ENCODE measurements around the gene LRRK2.
"Not testable (repeated sequence)": the region's sequence is repeated elsewhere in the genome, so short reads cannot be mapped to it uniquely, and the experiment has no call there.

The LRRK2 gene

GRCh38 chr12:40250652-40251051 is 25.9 kb downstream of the LRRK2 start:
- DNase-seq: not testable (repeated sequence)

DNA sequence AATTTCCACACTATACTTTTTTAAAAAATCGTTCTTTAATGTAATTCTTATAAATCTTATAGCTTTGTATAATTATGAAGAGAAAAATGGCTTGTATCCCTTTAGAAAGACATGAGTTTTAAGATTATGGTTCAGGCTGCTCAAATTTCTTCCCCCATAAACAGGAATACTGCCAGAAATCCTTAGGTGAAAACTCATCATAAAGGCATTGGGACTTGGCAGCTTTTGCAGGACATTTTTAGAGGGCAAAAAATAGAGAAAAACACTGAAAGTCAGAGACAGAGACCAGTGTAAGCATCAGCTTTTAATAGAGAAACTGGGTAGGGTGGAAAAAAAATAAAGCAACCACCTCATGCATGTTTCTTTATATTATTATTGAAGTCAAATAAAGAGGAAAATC is 29.1 kb downstream of the LRRK2 start:
- no peak for DNase-seq

DNA sequence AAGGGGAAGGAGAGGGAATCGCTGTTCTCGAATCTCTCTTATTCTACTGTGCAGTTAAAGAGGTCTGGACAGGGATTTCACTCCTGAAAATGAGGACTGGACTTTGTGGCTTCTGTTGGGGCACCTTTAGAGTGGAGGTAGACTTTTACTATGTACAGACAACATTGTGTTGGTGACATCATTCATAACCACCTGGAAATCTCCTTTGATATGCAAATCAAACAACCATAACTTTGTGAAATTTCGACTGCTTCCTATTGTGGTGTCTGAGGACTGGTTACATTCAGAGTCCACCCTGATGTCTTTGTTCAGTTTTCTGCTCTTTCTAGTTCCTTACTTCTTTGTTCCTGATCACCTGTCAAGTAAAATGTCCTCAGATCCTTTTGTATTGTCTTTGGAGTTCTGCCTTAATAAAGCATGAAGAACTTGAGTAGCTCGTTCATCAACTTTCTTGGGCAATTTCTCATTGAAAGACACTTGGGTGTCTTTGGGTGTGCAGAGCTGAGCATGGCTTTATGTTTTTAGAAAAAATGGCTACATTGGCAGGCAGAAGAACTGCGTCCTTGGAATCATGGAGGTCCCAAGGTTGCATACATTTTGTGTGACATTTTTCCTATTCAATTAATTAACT is 29.8 kb downstream of the LRRK2 start:
- DNase-seq: no peak

GRCh38 chr12:40258371-40258770 is 33.6 kb downstream of the LRRK2 start:
- no peak for DNase-seq

DNA sequence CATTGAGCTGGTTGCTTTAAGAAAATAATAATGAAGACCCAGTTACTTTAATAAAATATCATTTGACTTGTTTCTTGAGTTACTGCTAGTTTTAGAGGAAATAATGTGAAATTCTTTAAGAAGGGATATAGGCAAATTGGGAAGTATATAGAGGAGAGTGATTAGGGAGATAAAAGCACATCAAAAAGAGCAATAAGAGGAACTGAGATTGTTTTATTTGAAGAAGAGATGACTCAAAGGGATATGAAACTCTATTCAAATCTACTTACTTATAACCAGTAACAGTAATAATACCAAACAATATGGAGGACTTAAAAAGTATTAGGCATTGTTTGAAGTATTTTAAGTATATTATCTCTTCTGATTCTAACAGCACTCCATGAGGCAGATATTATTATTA is 37.1 kb downstream of the LRRK2 start:
- DNase-seq: no peak

- no peak for DNase-seq
These were observed 37.9 kb downstream of the LRRK2 start for GRCh38 chr12:40262657-40263056.

DNA sequence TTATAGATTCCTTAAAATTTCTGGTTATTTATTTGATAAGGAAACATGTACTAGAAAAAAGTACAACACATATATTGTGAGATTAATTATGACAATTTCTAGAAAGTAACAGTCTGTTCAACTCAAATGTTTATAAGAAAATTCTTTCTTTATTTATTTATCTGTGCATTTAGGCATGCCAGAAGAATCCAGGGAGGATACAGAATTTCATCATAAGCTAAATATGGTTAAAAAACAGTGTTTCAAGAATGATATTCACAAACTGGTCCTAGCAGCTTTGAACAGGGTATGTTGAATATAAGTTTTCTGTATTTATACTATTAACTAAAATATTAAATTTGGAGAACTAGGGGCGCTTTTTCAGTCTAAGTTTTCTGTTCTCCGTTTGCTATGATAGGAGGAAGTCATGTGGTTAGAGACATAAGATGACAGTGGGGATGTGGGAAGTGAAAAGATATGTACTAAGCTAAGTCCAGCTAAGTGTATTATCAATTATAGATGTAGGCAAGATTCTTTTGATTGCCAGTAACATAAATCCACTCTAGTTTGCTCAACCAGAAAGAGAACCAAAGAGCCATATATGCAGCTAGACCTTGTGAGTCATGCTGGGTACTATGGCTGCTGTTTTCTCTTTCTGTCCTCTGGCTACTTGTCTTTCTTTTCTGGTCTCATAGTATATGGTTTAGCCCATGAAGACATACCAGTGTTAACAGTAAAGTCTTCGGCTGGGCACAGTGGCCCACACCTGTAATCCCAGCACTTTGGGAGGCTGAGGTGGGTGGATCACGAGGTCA is 39.0 kb downstream of the LRRK2 start:
- no peak for DNase-seq

DNA sequence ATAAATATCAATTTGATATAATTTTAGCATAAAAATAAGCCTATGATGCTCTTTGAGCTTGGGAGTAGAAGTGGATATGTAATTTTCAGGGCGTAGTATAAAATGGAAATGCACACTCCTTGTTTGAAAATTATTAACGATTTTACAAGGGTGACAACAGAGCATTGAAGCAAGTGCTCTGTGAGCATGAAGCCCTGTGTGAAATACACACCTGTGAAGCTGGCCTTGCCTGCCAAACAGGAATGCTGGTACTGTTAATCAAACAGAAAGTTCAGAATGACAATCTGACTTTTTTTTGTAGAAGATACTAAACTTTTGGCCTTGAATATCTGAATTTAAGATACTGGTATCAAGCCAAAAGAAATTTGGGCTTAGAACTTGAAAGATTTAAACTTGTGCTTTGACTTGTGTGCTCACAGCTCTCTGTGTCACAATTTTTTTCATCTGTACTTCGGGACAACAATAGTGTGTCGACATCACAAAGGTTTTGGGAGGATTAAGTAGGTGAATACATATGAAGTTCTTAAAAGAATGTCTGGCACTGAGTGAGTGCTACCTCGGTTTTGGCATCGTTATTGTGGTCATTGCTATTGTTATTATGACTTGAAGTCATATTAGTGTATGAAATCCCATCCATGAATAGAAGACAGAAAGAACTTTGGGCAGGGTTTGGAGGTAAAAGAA is 47.3 kb downstream of the LRRK2 start:
- DNase-seq: no peak

GRCh38 chr12:40281791-40282364 is 57.1 kb downstream of the LRRK2 start:
- no peak for DNase-seq

- no peak for DNase-seq
These were observed 61.8 kb downstream of the LRRK2 start for GRCh38 chr12:40286583-40286982.

DNA sequence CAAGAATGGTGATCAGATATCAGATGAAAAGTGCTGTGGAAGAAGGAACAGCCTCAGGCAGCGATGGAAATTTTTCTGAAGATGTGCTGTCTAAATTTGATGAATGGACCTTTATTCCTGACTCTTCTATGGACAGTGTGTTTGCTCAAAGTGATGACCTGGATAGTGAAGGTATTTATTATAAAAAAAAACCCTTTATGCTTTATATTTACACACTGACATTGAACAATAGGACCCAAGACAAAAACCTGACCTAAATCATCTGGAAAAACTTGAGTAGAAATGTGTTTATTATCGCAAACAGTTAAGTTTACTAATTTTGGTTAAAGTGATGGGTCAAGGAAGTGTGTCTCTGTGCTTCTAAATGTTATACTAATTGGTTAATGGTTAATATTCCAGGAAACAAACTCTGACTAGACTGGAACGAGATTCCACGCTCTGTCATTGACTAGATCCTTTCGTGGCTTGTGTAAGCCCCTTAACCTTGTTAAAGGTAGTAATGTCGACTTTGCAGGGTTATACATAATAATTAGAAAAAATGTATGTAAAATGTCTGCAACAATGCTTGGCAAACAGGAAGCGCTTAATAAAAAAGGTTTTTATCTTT is 62.7 kb downstream of the LRRK2 start:
- DNase-seq: no peak

DNA sequence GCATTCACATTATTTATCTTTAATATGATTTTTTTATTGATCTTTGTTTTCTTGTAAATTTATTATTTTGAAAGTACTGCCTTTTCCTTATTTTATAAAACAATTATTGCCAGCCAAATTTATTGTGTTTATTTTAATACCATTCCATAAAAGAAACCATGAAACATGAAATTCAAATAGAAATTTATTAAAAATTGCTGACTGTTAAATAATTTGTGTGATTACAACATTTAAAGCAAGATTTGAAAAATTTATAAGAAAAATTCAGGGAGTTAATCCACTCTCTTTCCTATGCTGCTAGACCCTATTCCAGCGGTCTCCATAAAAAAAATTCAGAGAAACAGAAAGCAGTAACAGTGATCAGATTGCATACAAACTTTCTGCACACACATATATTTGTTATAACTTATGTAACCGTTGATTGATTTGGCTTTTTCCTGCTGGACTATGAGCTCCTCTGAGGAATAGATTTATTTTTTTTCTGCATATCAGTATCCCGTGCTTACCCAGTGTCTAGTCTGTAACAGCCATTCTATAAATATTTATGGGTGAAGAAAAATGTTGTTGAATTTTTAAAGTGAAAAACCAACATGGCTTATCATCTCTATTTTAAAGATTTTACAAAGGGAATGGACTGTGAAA is 68.1 kb downstream of the LRRK2 start:
- no peak for DNase-seq

DNA sequence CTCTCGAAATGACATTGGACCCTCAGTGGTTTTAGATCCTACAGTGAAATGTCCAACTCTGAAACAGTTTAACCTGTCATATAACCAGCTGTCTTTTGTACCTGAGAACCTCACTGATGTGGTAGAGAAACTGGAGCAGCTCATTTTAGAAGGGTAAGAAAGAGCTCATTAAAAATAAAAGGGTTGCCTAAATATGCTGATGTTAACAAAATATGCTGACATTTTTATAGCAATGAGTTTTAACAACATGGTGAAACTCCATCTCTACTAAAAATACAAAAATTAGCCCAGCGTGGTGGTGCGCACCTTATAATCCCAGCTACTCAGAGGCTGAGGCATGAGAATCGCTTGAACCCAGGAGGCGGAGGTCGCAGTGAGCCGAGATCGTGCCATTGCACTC is 73.5 kb downstream of the LRRK2 start:
- DNase-seq: no peak

- no peak for DNase-seq
These were observed 75.7 kb downstream of the LRRK2 start for GRCh38 chr12:40300490-40300889.

DNA sequence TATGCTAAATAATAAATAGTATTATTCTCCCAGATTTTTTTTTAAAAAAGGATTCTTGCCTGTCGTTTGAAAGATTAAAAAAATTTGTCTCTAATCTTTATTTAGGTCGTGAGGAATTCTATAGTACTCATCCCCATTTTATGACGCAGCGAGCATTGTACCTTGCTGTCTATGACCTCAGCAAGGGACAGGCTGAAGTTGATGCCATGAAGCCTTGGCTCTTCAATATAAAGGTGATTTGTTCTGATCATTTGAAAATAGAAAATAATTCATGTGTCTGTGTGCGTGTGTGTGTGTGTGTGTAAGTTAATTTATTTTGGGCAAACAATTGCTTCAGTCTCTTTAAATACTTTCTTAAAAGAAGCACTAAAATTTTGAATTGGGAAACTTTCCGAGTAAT is 84.2 kb downstream of the LRRK2 start:
- DNase-seq: no peak

- no peak for DNase-seq
These were observed 85.4 kb downstream of the LRRK2 start for GRCh38 chr12:40310211-40310610.

GRCh38 chr12:40312196-40312595 is 87.4 kb downstream of the LRRK2 start:
- no peak for DNase-seq

DNA sequence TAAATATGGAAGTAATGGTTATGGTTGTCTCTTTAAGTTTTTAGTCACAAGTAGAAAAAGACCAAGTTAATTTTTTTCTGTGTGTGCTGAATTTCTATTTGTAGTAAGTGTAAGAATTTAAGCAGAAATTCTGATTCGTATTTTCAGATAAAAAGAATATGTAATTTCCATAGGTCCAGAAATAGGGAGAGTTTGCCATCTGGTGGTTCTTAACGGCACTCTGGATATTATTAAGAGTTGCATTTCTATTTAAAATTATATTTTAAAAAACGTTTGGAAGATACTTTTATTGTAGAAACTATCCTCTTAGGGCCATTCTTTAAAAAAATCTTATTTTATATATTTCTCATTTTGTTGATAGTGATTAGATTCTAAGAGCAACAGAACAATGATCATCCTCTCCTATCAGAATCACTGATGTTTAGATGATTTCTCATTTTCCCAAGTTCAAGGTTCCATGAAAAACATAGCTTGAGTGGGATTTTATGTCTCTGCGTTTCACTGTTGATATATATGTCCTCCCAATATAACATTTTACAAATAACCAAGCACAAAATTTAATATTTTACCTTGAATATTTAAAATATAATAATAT is 88.3 kb downstream of the LRRK2 start:
- no peak for DNase-seq

- DNase-seq: no peak
These were observed 89.1 kb downstream of the LRRK2 start for GRCh38 chr12:40313928-40314327.

GRCh38 chr12:40314927-40315326 is 90.1 kb downstream of the LRRK2 start:
- DNase-seq: no peak

DNA sequence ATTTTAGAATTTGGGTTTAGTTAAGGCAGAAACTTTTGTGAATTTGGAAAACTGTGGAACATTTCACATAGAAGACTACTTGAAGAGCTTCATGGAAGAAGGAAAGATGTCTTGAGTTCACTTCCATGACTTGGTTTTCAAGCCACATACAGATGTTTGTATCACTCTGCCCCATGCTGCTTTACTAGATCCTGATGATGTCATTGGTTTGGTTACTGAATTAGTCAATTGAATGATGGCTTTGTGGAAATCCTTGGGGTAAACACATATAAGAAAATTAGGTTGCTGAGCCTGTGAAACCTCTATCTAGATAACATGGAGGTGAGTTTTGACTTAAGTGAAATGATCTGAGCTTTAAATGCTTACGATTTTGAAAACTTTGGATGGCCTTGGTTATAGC is 90.6 kb downstream of the LRRK2 start:
- no peak for DNase-seq

- no peak for DNase-seq
These were observed 99.5 kb downstream of the LRRK2 start for GRCh38 chr12:40324261-40324660.
